Cardiac muscle cell (in vitro differentiated cells and primary cell): ENCODE results near the gene ATP11B. TPM values are rescaled to one million over a fixed set of nuclear protein-coding genes. Genes with fewer than 3 reads are reported as not detected.

ENCODE experiments used
- DNase-seq, 2 donors: peaks; one replicate each; pipeline versions ENCODE4 v3.0.0 to v3.0.0-alpha.2; 2010 to 2017; ENCODE audit warnings: low read depth in 1 of 2, low spot score in 1 of 2
- H3K27ac ChIP-seq: fragments of 200-600 bp; sonication (generic); 2 replicates; pipeline ENCODE4 v1.5.1; 2016
- H3K27me3 ChIP-seq: fragments of 200-600 bp; sonication (generic); 2 replicates; pipeline ENCODE4 v1.6.0; 2016; ENCODE audit warnings: control low read depth
- H3K36me3 ChIP-seq: fragments of 200-600 bp; sonication (generic); 2 replicates; pipeline ENCODE4 v1.5.1; 2016; ENCODE audit warnings: control low read depth
- H3K4me1 ChIP-seq: fragments of 200-600 bp; sonication (generic); 2 replicates; pipeline ENCODE4 v1.8.1; 2017; ENCODE audit warnings: low read depth, mild to moderate bottlenecking, mixed run types
- H3K4me3 ChIP-seq: fragments of 200-600 bp; sonication (generic); 2 replicates; pipeline ENCODE4 v1.5.1; 2016; ENCODE audit warnings: mild to moderate bottlenecking
- H3K9me3 ChIP-seq: fragments of 200-600 bp; sonication (generic); 2 replicates; pipeline ENCODE4 v1.5.1; 2017; ENCODE audit warnings: low read depth, mild to moderate bottlenecking, control low read depth
- CTCF ChIP-seq: IDR thresholded peaks from 2 replicates; pipeline ENCODE4 v1.5.1; 2012; ENCODE audit warnings: low read depth, mild to moderate bottlenecking, low read length
- polyA plus RNA-seq: library from polyadenylated mRNA; unstranded; fragments of >200 nt; fragmentation: Nextera tagmentation; extraction: Ambion mirVana; gene quantifications from 2 replicates; pipeline ENCODE4 v1.2.1, GENCODE V29; 2016
- total RNA-seq: library from RNA; depleted of rRNA; stranded (reverse); fragments of >200 nt; gene quantifications from 2 replicates; pipeline ENCODE4 v1.2.3, GENCODE V29; 2016

The ATP11B gene
- total and polyA plus RNA-seq, 2 experiments from 2014 or later = 11.9 to 79.0 TPM

- peaks cover 13% of the 10 kb centered on the region for H3K36me3 ChIP-seq
- H3K27ac ChIP-seq = no peak overlapping the region
- no peaks in the 10 kb centered on the region for H3K4me1 ChIP-seq
- no peak overlapping the region for H3K4me3 ChIP-seq
- DNase-seq = no peak
- H3K27me3 ChIP-seq = no peaks in the 10 kb centered on the region
- no peaks in the 10 kb centered on the region for H3K9me3 ChIP-seq
- no peak for TF ChIP-seq CTCF
These were observed 154.6 kb downstream of the ATP11B start for GRCh38 chr3:182947888-182948287.

- no peaks in the 10 kb centered on the region for H3K9me3 ChIP-seq
- no peak overlapping the region for H3K4me3 ChIP-seq
- DNase-seq = no peak
- H3K27me3 ChIP-seq = no peaks in the 10 kb centered on the region
- no peaks in the 10 kb centered on the region for H3K4me1 ChIP-seq
- peaks cover 16% of the 10 kb centered on the region for H3K36me3 ChIP-seq
- no peak for TF ChIP-seq CTCF
- no peak overlapping the region for H3K27ac ChIP-seq
These were observed 155.0 kb downstream of the ATP11B start for GRCh38 chr3:182948305-182948704.

DNA sequence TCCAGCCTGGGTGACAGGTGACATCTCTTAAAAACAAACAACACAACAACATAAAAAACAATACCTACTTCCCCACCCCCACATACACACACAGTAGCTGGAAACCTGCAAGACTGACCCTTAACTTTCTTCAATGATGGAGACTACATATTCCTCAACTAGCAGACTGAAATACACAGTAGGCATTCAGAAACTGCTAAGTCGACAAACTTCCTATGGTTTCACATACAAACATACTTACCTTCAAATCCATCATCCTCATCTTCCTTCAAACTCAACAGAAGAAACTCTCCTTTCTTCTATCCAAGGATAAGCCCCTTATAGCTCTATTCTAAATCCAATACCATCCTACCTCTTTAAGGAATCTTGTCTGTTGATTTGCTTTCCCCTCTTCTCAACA lies 156.4 kb downstream of the ATP11B start:
- H3K27me3 ChIP-seq = no peaks in the 10 kb centered on the region
- DNase-seq = no peak
- H3K4me1 ChIP-seq = no peaks in the 10 kb centered on the region
- peaks cover 16% of the 10 kb centered on the region for H3K36me3 ChIP-seq
- H3K9me3 ChIP-seq = no peaks in the 10 kb centered on the region
- H3K4me3 ChIP-seq = no peak overlapping the region
- H3K27ac ChIP-seq = no peak overlapping the region
- TF ChIP-seq CTCF = no peak

DNA sequence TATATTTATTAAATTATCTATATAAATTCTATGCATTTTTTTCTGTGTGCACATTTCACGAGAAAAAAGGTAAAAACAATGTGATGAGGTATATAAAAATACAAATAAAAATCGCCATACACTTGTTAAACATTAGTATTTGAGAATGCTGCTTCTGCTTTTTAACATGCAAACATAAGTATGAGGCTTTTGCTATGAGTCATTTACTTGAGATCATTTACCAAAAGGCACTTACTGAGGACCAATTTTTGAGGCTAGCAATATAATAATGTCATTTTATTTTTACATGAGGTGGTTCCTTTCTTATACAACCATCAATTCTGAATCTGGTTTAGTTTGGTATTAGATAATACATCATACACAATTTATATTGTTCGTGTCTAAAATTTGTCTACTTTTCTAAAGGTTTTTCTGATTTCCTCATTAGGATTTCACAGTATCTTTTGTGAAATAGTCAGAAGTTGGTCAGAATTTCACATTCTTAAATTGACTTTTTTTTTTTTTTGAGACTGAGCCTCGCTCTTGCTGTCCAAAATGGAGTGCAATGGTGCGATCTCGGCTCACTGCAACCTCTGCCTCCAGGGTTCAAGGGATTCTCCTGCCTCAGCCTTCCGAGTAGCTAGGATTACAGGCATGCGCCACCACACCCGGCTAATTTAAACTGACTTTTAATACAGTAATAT lies 161.4 kb downstream of the ATP11B start:
- no peaks in the 10 kb centered on the region for H3K9me3 ChIP-seq
- no peak for DNase-seq
- TF ChIP-seq CTCF = no peak

DNA sequence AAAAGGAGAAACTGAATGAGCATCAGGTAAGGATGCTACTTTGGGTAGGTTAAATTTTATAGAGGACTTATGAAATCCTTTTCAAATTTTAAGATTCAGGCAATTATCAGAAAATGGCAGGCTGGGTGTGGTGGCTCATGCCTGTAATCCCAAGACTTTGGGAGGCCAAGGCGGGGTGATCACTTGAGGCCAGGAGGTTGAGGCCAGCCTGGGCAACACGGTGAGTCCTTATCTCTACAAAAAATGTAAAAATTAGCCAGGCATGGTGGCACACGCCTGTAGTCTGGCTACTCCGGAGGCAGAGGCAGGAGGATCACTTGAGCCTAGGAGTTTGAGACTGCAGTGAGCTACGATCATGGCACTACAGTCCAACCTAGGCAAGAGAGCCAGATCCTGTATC lies 163.9 kb downstream of the ATP11B start:
- DNase-seq = no peak
- Histone ChIP-seq H3K9me3 (no peaks in the 10 kb centered on the region), H3K27me3 (no peaks in the 10 kb centered on the region), H3K4me3 (no peak overlapping the region), H3K27ac (no peak overlapping the region), H3K36me3 (peaks cover 15% of the 10 kb centered on the region), H3K4me1 (peaks cover 7% of the 10 kb centered on the region)
- no peak for TF ChIP-seq CTCF

More for the DNA sequence above, 161.4 kb downstream of the ATP11B start:
- Histone ChIP-seq H3K27ac (no peak overlapping the region), H3K36me3 (peaks cover 8% of the 10 kb centered on the region), H3K4me3 (no peak overlapping the region), H3K27me3 (no peaks in the 10 kb centered on the region), H3K4me1 (peaks cover 2% of the 10 kb centered on the region)
